Hematopoietic multipotent progenitor cell (in vitro differentiated cells): ENCODE data around the gene GPR87. TPM values are rescaled to one million over a fixed set of nuclear protein-coding genes. Genes with fewer than 3 reads are reported as not detected.
A peak's percentile ranks its signal among the peaks of the same experiment; 100 is the strongest.

ENCODE experiments used
- DNase-seq, 3 donors: peaks; one replicate each; pipeline ENCODE4 v3.0.0-alpha.2; 2011 to 2015; ENCODE audit warnings: low read depth in 2 of 3, low spot score in 2 of 3
- total RNA-seq: library from RNA; depleted of rRNA; stranded (reverse); fragments of >200 nt; gene quantifications from one replicate; pipeline ENCODE4 v1.2.3, GENCODE V29; 2012

Gene GPR87
- total RNA-seq, 1 donor = not detected

GRCh38 chr3:151318991-151319390, 2.4 kb upstream of the GPR87 start:
- DNase-seq = no peak

GRCh38 chr3:151318313-151318712, 1.7 kb upstream of the GPR87 start:
- no peak for DNase-seq

- no peak for DNase-seq
Measured at GRCh38 chr3:151315846-151316245, 774 bp downstream of the GPR87 start.

- no peak for DNase-seq
Measured at GRCh38 chr3:151315136-151315535, 1.5 kb downstream of the GPR87 start.

GRCh38 chr3:151314593-151314992, 2.0 kb downstream of the GPR87 start:
- no peak for DNase-seq

GRCh38 chr3:151314137-151314536, 2.5 kb downstream of the GPR87 start:
- no peak for DNase-seq

GRCh38 chr3:151312972-151313371, 3.6 kb downstream of the GPR87 start:
- DNase-seq = no peak

- DNase-seq = no peak
Measured at GRCh38 chr3:151309566-151309965, 7.1 kb downstream of the GPR87 start.

GRCh38 chr3:151307583-151308488, 8.8 kb downstream of the GPR87 start:
- no peak for DNase-seq

GRCh38 chr3:151307131-151307530, 9.5 kb downstream of the GPR87 start:
- no peak for DNase-seq

- no peak for DNase-seq
Measured at GRCh38 chr3:151306168-151306810, 10.3 kb downstream of the GPR87 start.

- no peak for DNase-seq
Measured at GRCh38 chr3:151305775-151306151, 10.9 kb downstream of the GPR87 start.

GRCh38 chr3:151305060-151305774, 11.4 kb downstream of the GPR87 start:
- no peak for DNase-seq

GRCh38 chr3:151303751-151304150, 12.9 kb downstream of the GPR87 start:
- DNase-seq = no peak

- DNase-seq = no peak
Measured at GRCh38 chr3:151301787-151302186, 14.8 kb downstream of the GPR87 start.

- no peak for DNase-seq
Measured at GRCh38 chr3:151300539-151300938, 16.1 kb downstream of the GPR87 start.

- DNase-seq = no peak
Measured at GRCh38 chr3:151299006-151299405, 17.6 kb downstream of the GPR87 start.

- no peak for DNase-seq
Measured at GRCh38 chr3:151297429-151297828, 19.2 kb downstream of the GPR87 start.

- no peak for DNase-seq
Measured at GRCh38 chr3:151296226-151296625, 20.4 kb downstream of the GPR87 start.

- DNase-seq = no peak
Measured at GRCh38 chr3:151293127-151293526, 23.5 kb downstream of the GPR87 start.

- peak in 1 of 3 donors; percentile 52 for DNase-seq
Measured at GRCh38 chr3:151290673-151291072, 25.9 kb downstream of the GPR87 start.
